Measurements from ENCODE around the gene C22orf39. TPM values are rescaled to one million over a fixed set of nuclear protein-coding genes. Genes with fewer than 3 reads are reported as not detected.
A peak's percentile ranks its signal among the peaks of the same experiment; 100 is the strongest.

The C22orf39 gene, protein sequence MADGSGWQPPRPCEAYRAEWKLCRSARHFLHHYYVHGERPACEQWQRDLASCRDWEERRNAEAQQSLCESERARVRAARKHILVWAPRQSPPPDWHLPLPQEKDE
- 54.8 TPM for polyA plus RNA-seq (2013, experiment 1 of 4)
- polyA plus RNA-seq (2013, experiment 2 of 4): 55.1 TPM
- polyA plus RNA-seq (2013, experiment 3 of 4): 55.6 TPM
- 65.7 TPM for polyA plus RNA-seq (2013, experiment 4 of 4)

DNA sequence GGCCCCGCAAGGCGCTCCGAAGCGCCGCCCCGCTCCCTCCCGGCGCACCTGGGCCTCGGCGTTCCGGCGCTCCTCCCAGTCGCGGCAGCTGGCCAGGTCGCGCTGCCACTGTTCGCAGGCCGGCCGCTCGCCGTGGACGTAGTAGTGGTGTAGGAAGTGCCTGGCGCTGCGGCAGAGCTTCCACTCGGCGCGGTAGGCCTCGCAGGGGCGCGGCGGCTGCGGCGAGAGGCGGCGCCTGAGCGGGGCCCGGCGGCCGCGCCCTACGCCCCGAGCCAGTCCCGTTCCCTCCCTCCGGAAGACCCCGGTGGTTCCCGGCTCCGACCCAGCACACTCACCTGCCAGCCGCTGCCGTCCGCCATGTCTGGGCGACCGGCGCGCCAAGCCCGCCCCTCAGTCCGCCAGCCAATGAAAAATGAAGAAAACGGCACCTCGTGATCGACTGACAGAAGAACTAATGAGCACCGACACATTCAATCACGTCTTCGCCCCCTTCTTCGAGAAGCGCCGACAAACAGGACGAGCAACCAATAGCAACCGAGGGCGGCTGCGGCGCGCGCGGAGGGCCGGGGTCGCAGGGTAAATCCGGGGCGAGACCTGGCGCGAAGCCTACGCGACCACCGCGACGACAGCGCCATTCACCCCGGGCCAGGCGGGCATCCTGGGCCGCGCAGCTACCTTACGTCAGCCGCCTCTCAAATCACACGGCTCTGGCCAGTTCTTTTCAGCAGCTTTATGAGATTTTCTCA is at the start of gene C22orf39:
TSS of gene C22orf39 (minus strand) at position 382 of the 746 bp plus-strand sequence. CDS start at position 359, 23 bp downstream.
- Histone ChIP-seq H3K4me3 (ENCODE audit: insufficient read depth, low read depth, low read length) (peak within 1 kb of the TSS; percentile 88), H3K27ac (ENCODE audit: insufficient read depth, low read depth, low read length, poor library complexity, severe bottlenecking) (peak within 1 kb of the TSS; percentile 92), H3K9me3 (ENCODE audit: control insufficient read depth, low read length) (no peaks in the 10 kb centered on the region), H3K4me1 (ENCODE audit: control insufficient read depth, insufficient read depth, low read length) (no peaks in the 10 kb centered on the region), H3K27me3 (ENCODE audit: control insufficient read depth, insufficient read depth, low read length, poor library complexity, severe bottlenecking) (no peaks in the 10 kb centered on the region), H3K36me3 (ENCODE audit: control insufficient read depth, insufficient read depth, low read length) (peaks cover 16% of the 10 kb centered on the region)
- 0% methylated on average over 92 of the region's 92 CpGs for WGBS, 2 experiments

DNA sequence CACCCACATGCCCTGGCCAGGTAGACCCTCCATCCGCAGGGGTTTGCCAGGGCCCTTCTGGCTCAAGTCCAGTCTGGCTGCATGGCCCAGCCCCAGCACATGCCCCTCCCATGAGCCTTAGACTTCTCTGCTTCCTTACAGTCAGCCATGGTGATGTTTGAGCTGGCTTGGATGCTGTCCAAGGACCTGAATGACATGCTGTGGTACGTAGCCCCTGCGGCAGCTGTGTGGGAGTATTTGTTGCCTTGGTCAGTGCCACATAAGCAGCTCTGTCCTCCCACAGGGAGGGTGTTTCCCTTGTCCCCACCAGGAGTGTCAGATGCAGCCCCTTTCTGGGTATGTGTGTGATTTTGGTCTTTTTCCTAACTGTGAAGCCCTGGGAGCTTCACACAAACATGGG is 49.7 kb upstream of the C22orf39 start:
- peaks cover 17% of the 10 kb centered on the region for H3K36me3 ChIP-seq (ENCODE audit: control insufficient read depth, insufficient read depth, low read length)
- H3K4me1 ChIP-seq (ENCODE audit: control insufficient read depth, insufficient read depth, low read length): no peaks in the 10 kb centered on the region
- 93 to 97% methylated on average over 3 of the region's 3 CpGs for WGBS, 2 experiments
- H3K9me3 ChIP-seq (ENCODE audit: control insufficient read depth, low read length): no peaks in the 10 kb centered on the region
- H3K27ac ChIP-seq (ENCODE audit: insufficient read depth, low read depth, low read length, poor library complexity, severe bottlenecking): no peak overlapping the region
- H3K4me3 ChIP-seq (ENCODE audit: insufficient read depth, low read depth, low read length): no peak overlapping the region
- no peaks in the 10 kb centered on the region for H3K27me3 ChIP-seq (ENCODE audit: control insufficient read depth, insufficient read depth, low read length, poor library complexity, severe bottlenecking)

DNA sequence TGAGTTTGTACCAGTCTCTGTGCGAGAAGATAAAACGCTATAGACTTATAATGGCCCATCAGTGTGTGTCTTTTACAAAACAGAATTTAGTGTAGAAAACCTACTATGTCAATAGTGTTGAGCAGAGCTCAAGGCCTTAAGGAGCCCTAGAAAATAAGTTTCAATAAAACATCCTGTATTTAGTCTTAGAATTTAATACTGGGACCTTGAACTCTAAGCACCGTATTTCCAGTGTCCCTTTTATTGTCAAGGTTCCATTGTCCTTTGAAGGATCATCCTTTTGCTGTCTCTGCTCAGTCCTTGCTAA is 48.8 kb upstream of the C22orf39 start:
- H3K4me1 ChIP-seq (ENCODE audit: control insufficient read depth, insufficient read depth, low read length): no peaks in the 10 kb centered on the region
- no peak overlapping the region for H3K27ac ChIP-seq (ENCODE audit: insufficient read depth, low read depth, low read length, poor library complexity, severe bottlenecking)
- H3K9me3 ChIP-seq (ENCODE audit: control insufficient read depth, low read length): no peaks in the 10 kb centered on the region
- peaks cover 17% of the 10 kb centered on the region for H3K36me3 ChIP-seq (ENCODE audit: control insufficient read depth, insufficient read depth, low read length)
- 94 to 95% methylated on average over 3 of the region's 3 CpGs for WGBS, 2 experiments
- H3K27me3 ChIP-seq (ENCODE audit: control insufficient read depth, insufficient read depth, low read length, poor library complexity, severe bottlenecking): no peaks in the 10 kb centered on the region
- H3K4me3 ChIP-seq (ENCODE audit: insufficient read depth, low read depth, low read length): no peak overlapping the region

DNA sequence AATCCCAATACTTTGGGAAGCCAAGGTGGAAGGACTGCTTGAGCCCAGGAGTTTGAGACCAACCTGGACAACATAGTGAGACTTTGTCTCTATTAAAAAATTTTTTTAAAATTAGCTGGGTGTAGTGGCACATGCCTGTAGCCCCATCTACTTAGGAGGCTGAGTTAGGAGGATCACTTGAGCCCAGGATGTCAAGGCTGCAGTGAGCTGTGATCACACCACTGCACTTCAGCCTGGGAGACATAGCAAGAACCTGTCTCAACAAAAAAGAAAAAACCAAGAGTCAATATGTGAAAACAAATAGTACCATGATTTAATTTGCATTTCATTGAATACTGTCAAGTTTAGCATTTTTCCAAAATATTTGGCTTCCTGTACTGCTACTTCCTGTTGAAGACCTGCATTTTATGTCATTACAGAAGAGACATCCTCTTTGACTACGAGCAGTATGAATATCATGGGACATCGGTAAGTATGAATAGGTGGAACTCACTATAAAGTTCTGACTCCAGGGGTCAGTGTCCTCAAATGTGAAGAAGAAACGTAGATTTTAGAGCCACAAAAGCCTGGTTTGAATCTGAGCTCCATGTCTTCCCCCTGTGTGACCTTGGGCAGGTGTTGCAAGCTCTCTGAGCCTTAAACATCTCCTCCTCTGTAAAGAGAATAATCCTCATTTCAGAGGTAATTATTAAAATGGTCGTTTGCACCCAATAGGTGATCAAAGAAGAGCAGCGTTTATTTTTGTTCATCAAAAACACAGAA is 48.2 kb upstream of the C22orf39 start:
- Histone ChIP-seq H3K4me3 (ENCODE audit: insufficient read depth, low read depth, low read length) (no peak overlapping the region), H3K27ac (ENCODE audit: insufficient read depth, low read depth, low read length, poor library complexity, severe bottlenecking) (no peak overlapping the region), H3K36me3 (ENCODE audit: control insufficient read depth, insufficient read depth, low read length) (peaks cover 17% of the 10 kb centered on the region), H3K9me3 (ENCODE audit: control insufficient read depth, low read length) (no peaks in the 10 kb centered on the region), H3K4me1 (ENCODE audit: control insufficient read depth, insufficient read depth, low read length) (no peaks in the 10 kb centered on the region), H3K27me3 (ENCODE audit: control insufficient read depth, insufficient read depth, low read length, poor library complexity, severe bottlenecking) (no peaks in the 10 kb centered on the region)
- 88 to 93% methylated on average over 5 of the region's 5 CpGs for WGBS, 2 experiments

DNA sequence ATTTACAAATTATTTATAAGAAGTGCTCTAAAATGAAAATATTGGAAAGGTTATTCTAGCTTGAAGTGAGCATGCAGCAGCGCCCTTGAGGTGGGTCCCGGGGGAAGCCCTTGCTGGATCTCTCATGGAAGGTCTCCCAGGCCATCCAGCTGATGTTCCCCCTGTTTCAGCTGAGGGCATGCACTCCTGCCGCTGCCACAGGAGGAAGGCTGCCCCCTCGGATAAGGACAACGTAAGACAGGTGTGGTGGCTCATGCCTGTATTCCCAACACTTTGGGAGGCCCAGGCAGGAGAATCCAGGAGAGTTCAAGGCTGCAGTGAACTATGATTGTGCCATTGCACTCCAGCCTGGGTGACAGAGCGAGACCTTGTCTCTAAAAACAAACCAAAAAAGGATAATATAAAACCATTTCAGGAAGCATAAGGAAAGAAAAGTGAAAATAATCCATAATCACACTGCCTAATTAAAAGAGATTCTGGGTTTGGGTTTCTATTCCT is 47.2 kb upstream of the C22orf39 start:
- no peaks in the 10 kb centered on the region for H3K9me3 ChIP-seq (ENCODE audit: control insufficient read depth, low read length)
- H3K36me3 ChIP-seq (ENCODE audit: control insufficient read depth, insufficient read depth, low read length): peaks cover 17% of the 10 kb centered on the region
- 93% methylated on average over 5 of the region's 6 CpGs for WGBS, 2 experiments
- no peaks in the 10 kb centered on the region for H3K4me1 ChIP-seq (ENCODE audit: control insufficient read depth, insufficient read depth, low read length)
- H3K4me3 ChIP-seq (ENCODE audit: insufficient read depth, low read depth, low read length): no peak overlapping the region
- no peaks in the 10 kb centered on the region for H3K27me3 ChIP-seq (ENCODE audit: control insufficient read depth, insufficient read depth, low read length, poor library complexity, severe bottlenecking)
- no peak overlapping the region for H3K27ac ChIP-seq (ENCODE audit: insufficient read depth, low read depth, low read length, poor library complexity, severe bottlenecking)

DNA sequence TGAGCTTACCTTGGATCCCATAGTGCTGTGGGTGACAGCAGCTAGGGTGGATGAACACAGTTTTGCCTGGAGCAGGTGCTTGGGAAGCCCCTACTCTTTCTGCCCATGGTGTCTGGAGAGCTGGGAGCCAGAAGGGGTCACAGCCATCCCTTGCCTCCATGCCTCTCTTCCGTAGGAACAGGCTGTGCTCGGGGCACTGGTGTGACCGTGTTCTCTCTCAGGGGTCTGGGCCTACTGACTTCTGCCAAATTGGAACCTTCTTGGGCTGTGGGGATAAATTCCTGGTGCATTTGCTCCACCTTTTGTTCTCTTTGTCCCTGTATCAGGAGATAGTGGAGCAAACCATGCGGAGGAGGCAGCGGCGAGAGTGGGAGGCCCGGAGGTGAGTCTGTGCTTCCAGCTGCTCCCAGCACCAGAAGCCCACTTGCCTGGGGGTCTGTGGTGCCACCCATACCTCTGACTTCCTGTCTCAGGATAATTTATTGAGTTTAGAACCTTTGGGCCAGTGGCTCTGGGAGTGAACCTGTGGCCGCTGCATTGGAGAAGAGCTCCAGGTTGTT is 46.6 kb upstream of the C22orf39 start:
- no peaks in the 10 kb centered on the region for H3K27me3 ChIP-seq (ENCODE audit: control insufficient read depth, insufficient read depth, low read length, poor library complexity, severe bottlenecking)
- H3K4me3 ChIP-seq (ENCODE audit: insufficient read depth, low read depth, low read length): no peak overlapping the region
- no peaks in the 10 kb centered on the region for H3K9me3 ChIP-seq (ENCODE audit: control insufficient read depth, low read length)
- WGBS, 2 experiments: 92 to 97% methylated on average over 8 of the region's 8 CpGs
- no peak overlapping the region for H3K27ac ChIP-seq (ENCODE audit: insufficient read depth, low read depth, low read length, poor library complexity, severe bottlenecking)
- H3K36me3 ChIP-seq (ENCODE audit: control insufficient read depth, insufficient read depth, low read length): peaks cover 17% of the 10 kb centered on the region
- H3K4me1 ChIP-seq (ENCODE audit: control insufficient read depth, insufficient read depth, low read length): no peaks in the 10 kb centered on the region

DNA sequence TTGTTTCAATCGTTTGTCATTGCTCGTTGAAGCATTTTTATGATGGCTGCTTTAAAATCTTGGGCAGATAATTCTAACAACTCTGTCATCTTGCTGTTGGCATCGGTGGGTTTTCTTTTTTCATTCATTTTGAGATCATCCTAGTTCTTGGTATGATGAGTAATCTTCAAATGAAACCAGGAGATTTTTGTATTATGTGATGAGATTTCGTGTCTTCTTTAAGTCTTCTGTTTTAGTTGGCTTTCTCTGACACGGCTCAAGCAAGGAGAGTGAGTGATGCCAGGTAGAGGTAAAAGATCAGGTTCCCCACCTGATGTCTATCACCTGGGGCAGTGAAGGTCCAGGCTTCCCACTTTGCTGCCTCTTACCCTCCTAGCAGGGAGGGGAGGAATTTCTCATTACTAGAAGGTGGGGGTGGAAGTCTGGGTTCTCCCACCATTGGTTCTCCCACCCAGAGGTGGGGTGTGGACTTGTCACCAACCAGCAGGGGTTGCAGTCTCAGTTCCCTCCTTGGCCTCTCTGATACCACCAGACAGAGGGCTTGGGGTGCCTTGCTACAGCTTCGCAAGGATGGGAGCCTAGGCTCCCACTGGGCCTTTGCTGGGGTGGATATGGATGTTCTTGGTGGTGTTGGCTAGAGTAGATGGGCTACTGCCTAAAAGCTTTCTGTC is 45.1 kb upstream of the C22orf39 start:
- H3K36me3 ChIP-seq (ENCODE audit: control insufficient read depth, insufficient read depth, low read length): peaks cover 17% of the 10 kb centered on the region
- 94 to 98% methylated on average over 6 of the region's 6 CpGs for WGBS, 2 experiments

DNA sequence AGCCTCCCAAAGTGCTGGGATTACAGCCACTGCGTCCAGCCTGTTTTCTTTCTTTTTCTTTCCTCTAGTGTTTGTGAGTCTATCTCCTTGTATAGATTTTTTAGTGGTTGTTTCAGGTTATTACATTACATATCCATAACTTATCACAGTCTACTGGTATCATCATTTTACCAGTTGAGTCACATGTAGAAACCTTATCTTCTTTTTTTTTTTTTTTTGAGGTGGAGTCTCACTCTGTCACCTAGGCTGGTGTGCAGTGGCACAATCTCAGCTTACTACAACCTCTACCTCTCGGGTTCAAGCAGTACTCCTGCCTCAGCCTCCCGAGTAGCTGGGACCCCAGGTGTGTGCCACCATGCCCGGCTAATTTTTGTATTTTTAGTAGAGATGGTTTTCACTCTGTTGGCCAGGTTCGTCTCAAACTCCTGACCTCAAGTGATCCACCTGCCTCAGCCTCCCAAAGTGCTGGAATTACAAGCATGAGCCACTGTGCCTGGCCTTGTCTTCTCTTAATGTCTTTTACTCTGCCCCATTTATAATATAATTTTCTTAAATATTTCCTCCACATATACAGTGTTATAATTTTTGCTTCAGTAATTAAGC is 43.2 kb upstream of the C22orf39 start:
- Histone ChIP-seq H3K27me3 (ENCODE audit: control insufficient read depth, insufficient read depth, low read length, poor library complexity, severe bottlenecking) (no peaks in the 10 kb centered on the region), H3K4me3 (ENCODE audit: insufficient read depth, low read depth, low read length) (no peak overlapping the region), H3K36me3 (ENCODE audit: control insufficient read depth, insufficient read depth, low read length) (peaks cover 15% of the 10 kb centered on the region), H3K9me3 (ENCODE audit: control insufficient read depth, low read length) (no peaks in the 10 kb centered on the region), H3K4me1 (ENCODE audit: control insufficient read depth, insufficient read depth, low read length) (no peaks in the 10 kb centered on the region), H3K27ac (ENCODE audit: insufficient read depth, low read depth, low read length, poor library complexity, severe bottlenecking) (no peak overlapping the region)
- WGBS, 2 experiments: 89 to 95% methylated on average over 5 of the region's 5 CpGs

More for the DNA sequence above, 45.1 kb upstream of the C22orf39 start:
- no peaks in the 10 kb centered on the region for H3K4me1 ChIP-seq (ENCODE audit: control insufficient read depth, insufficient read depth, low read length)
- H3K27me3 ChIP-seq (ENCODE audit: control insufficient read depth, insufficient read depth, low read length, poor library complexity, severe bottlenecking): no peaks in the 10 kb centered on the region
- no peak overlapping the region for H3K27ac ChIP-seq (ENCODE audit: insufficient read depth, low read depth, low read length, poor library complexity, severe bottlenecking)
- H3K4me3 ChIP-seq (ENCODE audit: insufficient read depth, low read depth, low read length): no peak overlapping the region
- H3K9me3 ChIP-seq (ENCODE audit: control insufficient read depth, low read length): no peaks in the 10 kb centered on the region

DNA sequence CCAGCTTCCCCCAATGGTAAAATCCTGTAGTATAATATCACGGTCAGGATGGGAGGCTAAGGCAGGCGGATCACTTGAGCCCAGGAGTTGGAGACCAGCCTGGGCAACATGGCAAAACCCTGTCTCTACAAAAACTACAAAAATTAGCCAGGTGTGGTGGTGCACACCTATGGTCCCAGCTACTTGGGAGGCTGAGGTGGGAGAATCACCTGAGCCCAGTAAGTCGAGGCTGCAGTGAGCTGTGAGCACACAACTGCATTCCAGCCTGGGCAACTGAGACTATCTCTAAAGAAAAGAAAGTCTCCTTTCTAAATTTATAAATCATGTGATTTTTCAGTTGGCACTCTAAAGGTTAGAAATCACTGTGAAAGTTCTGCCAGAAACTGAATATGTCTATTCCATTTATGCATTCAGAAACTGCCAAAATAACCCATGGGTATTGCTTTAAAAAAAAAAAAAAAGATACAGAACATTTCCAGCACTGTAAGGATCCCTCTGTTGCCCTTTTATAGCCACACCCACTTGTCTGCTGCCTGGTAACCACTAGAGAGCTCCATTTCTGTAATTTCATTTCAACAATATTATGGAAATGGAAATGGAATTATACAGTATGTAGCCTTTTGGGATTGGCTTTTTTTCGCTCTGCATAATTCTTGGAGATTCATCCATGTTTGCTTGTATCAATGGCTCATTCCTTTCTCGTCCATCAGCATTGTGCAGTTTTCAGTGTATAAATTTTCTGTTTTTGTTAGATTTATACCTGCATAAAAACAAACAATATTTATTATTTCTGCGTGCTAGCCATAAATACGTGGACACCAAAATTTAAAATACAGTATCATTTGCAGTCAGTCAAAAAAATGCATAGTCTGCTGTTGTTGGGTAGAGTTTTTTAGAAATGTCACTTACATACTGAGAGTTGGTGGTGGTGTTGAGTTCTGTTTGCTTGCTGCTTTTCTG is 41.7 kb upstream of the C22orf39 start:
- peaks cover 17% of the 10 kb centered on the region for H3K36me3 ChIP-seq (ENCODE audit: control insufficient read depth, insufficient read depth, low read length)
- 91 to 96% methylated on average over 7 of the region's 7 CpGs for WGBS, 2 experiments
- no peak overlapping the region for H3K27ac ChIP-seq (ENCODE audit: insufficient read depth, low read depth, low read length, poor library complexity, severe bottlenecking)
- no peaks in the 10 kb centered on the region for H3K4me1 ChIP-seq (ENCODE audit: control insufficient read depth, insufficient read depth, low read length)
- no peaks in the 10 kb centered on the region for H3K27me3 ChIP-seq (ENCODE audit: control insufficient read depth, insufficient read depth, low read length, poor library complexity, severe bottlenecking)
- no peaks in the 10 kb centered on the region for H3K9me3 ChIP-seq (ENCODE audit: control insufficient read depth, low read length)
- no peak overlapping the region for H3K4me3 ChIP-seq (ENCODE audit: insufficient read depth, low read depth, low read length)
